Type B pancreatic cell (in vitro differentiated cells): ENCODE measurements around the gene DPP6. TPM values are rescaled to one million over a fixed set of nuclear protein-coding genes. Genes with fewer than 3 reads are reported as not detected.

Source experiments
- DNase-seq: peaks from one replicate; pipeline ENCODE4 v3.0.0; 2021; ENCODE audit warnings: mixed read lengths; ENCODE audit not compliant: unreplicated experiment; ENCODE audit errors: extremely low spot score
- H3K27ac Mint-ChIP-seq: 2 replicates; pipeline ENCODE4 v1.8.0; 2021; ENCODE audit warnings: mild to moderate bottlenecking, mixed read lengths
- H3K27me3 Mint-ChIP-seq: 2 replicates; pipeline ENCODE4 v1.8.0; 2021; ENCODE audit warnings: mixed read lengths
- H3K36me3 Mint-ChIP-seq: 2 replicates; pipeline ENCODE4 v1.8.0; 2021; ENCODE audit warnings: mixed read lengths
- H3K4me1 Mint-ChIP-seq: one replicate; pipeline ENCODE4 v1.8.0; 2021; ENCODE audit warnings: mixed read lengths; ENCODE audit not compliant: unreplicated experiment
- H3K4me3 Mint-ChIP-seq: 2 replicates; pipeline ENCODE4 v1.8.0; 2021; ENCODE audit warnings: mild to moderate bottlenecking, mixed read lengths
- H3K9me3 Mint-ChIP-seq: 2 replicates; pipeline ENCODE4 v1.8.0; 2021; ENCODE audit warnings: mixed read lengths
- total RNA-seq: library from RNA; stranded (reverse); gene quantifications from 2 replicates; pipeline ENCODE4 v1.2.1, GENCODE V29; 2021; ENCODE audit warnings: low replicate concordance
- TF ChIP-seq, protein P1 (sequence below): fragments of 200-600 bp; sonication (generic); conservative IDR thresholded peaks from 2 replicates; pipeline ENCODE4 v1.5.0; 2021; ENCODE audit warnings: antibody characterized with exemption, mild to moderate bottlenecking

DPP6 gene
- total RNA-seq, 1 donor from 2014 or later = 4.1 TPM

DNA sequence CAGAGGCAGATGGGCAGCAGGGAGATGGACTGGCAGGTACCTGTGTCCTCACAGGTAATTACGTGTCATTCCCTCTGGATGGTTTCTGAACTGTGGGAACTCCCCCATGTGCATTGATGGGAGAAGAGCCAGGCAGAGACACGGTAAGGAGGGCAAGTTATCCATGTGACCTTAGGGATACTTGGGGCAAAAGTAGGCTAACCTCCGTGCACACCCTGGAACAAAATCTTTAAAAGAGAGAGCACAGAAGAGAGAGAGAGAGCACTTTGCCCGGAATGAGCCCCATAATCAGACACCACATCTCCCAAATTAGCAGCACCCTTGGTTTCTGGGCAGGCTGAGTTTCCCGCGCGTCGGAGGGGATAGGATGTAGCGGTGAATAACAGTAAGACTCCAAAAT lies 527.5 kb downstream of the DPP6 start:
- no peaks in the 10 kb centered on the region for H3K9me3 Mint-ChIP-seq
- H3K4me3 Mint-ChIP-seq = no peak overlapping the region
- no peaks in the 10 kb centered on the region for H3K4me1 Mint-ChIP-seq
- H3K36me3 Mint-ChIP-seq = no peaks in the 10 kb centered on the region
- TF ChIP-seq, protein P1, sequence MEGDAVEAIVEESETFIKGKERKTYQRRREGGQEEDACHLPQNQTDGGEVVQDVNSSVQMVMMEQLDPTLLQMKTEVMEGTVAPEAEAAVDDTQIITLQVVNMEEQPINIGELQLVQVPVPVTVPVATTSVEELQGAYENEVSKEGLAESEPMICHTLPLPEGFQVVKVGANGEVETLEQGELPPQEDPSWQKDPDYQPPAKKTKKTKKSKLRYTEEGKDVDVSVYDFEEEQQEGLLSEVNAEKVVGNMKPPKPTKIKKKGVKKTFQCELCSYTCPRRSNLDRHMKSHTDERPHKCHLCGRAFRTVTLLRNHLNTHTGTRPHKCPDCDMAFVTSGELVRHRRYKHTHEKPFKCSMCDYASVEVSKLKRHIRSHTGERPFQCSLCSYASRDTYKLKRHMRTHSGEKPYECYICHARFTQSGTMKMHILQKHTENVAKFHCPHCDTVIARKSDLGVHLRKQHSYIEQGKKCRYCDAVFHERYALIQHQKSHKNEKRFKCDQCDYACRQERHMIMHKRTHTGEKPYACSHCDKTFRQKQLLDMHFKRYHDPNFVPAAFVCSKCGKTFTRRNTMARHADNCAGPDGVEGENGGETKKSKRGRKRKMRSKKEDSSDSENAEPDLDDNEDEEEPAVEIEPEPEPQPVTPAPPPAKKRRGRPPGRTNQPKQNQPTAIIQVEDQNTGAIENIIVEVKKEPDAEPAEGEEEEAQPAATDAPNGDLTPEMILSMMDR = no peak
- no peak for DNase-seq
- no peak overlapping the region for H3K27ac Mint-ChIP-seq
- H3K27me3 Mint-ChIP-seq = peaks cover 10% of the 10 kb centered on the region

DNA sequence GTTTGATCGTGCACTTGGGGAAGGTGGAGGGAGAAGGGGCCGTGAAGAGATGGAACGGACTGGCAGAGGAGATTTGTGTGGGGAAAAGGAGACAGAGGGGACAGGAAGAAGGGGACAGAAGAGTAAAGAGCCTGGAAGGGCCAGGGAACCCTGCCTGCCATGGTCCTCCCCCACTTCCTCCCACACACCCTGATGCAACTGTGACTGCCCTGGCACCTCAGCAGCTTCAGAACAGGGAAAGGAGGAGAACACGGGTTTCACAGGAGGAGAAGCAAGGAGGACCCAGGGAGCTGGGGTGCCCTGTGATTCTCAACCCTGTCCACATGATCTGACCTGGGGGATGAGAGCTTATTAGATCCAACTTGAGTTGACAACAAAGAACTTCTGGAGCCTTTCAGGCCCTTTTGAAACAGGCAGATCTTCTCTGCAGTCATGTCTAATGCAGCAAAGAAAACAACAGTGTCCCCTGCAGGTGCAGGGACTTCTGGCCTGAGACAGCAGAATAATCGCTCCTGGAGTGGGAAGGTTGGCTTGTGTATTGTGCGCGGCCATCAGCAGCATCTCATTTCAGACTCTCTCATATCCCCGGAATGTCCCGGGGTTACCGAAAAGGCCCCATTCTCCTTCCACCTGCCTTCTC lies 529.2 kb downstream of the DPP6 start:
- Mint-ChIP-seq H3K4me3 (no peak overlapping the region), H3K27me3 (peaks cover 7% of the 10 kb centered on the region), H3K36me3 (no peaks in the 10 kb centered on the region), H3K27ac (no peak overlapping the region), H3K4me1 (no peaks in the 10 kb centered on the region), H3K9me3 (no peaks in the 10 kb centered on the region)
- DNase-seq = peak; percentile 31
- TF ChIP-seq, protein P1 = no peak

DNA sequence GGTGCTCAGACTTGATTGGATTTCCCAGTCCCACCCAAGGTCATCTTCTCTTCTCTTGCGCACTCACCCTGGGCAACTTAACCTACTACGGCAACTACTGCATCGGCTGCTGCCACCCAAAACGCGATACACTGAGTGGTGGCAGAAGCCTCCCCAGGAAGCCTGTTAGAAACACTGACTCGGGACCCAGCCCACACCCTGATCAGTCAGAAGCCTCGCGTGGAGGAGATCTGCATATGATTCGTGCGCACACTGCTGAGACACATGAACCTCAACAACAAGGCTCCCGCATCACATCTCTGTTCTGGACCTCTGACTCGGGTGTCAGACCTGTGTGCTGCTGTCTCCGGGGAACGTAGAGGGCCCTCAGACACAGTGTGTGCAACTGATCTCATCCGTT lies 531.3 kb downstream of the DPP6 start:
- Mint-ChIP-seq H3K27me3 (peaks cover 14% of the 10 kb centered on the region), H3K4me3 (no peak overlapping the region), H3K27ac (no peak overlapping the region), H3K9me3 (no peaks in the 10 kb centered on the region), H3K4me1 (no peaks in the 10 kb centered on the region), H3K36me3 (no peaks in the 10 kb centered on the region)
- TF ChIP-seq, protein P1 = no peak
- peak; percentile 43 for DNase-seq

DNA sequence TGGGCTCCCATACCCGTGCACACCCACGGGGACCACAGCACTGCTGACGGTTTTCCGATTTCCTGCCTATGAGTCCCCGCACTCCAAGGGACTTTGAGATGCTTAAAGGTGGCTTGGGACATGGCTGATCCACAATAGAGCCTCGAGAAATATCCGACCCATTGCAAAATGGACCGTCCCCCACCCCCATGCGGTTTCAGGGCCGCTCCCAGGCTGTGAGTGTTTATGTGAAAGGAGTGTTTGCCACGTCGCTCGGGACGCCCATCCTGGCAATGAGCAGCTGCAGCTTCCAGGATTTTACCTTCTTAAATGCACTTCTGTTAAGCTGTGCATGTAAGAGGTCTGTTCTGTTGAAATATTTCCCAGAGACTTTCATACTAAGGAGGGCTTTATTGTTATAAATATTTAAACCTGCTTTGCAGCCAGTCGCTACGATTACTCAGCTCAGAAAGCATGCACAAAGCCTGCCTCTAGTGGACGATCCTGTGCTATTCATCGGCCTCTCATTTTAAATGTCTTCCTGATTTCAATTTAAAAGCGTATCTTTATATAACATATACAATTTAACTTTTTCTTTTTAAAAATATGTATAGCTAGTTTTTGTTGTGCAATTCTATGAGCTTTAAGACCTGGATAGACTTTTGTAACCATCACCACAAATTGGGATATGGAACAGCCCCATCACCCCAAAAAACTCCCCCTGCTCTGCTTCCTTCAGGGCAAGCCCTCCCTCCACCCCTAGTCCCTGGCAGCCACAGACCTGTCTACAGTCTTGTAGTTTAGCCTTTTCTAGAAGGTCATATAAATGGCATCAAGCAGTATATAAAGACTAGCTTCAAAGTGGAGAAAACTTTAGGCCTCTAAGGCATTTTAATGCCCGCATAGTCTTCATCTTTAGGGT lies 532.4 kb downstream of the DPP6 start:
- Mint-ChIP-seq H3K36me3 (no peaks in the 10 kb centered on the region), H3K9me3 (no peaks in the 10 kb centered on the region), H3K4me3 (no peak overlapping the region), H3K27me3 (peaks cover 14% of the 10 kb centered on the region), H3K27ac (no peak overlapping the region), H3K4me1 (no peaks in the 10 kb centered on the region)
- TF ChIP-seq, protein P1 = peak; percentile 74
- peak; percentile 40 for DNase-seq

DNA sequence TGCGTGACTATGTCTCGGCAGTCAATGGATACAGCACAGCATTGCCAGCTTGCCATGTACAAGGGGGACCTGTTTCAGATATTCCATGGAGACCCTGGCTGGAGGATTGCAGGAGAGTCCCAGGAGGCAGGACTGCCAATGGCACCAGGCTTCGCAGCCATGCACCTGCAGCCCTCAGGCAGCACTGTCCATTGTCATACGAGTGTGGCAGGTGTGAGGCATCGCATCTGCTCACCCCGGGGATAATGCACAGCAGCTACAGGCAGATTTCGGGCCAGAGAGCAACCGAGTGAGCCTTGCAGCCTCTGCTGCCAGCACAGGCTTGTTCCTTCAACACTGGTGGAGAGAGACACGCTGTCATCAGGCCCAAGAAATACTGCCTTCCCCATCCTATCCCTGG lies 535.6 kb downstream of the DPP6 start:
- Mint-ChIP-seq H3K36me3 (no peaks in the 10 kb centered on the region), H3K4me1 (no peaks in the 10 kb centered on the region), H3K27ac (no peak overlapping the region), H3K4me3 (no peak overlapping the region), H3K9me3 (no peaks in the 10 kb centered on the region), H3K27me3 (peaks cover 7% of the 10 kb centered on the region)
- DNase-seq = no peak
- TF ChIP-seq, protein P1 = no peak
